GM23338 (cell line): ENCODE measurements around the gene SLC39A11. TPM values are rescaled to one million over a fixed set of nuclear protein-coding genes. Genes with fewer than 3 reads are reported as not detected.

Source experiments
- ATAC-seq: fragments of 200-7000 bp; cut with Tn5 transposase; 3 replicates; pipeline ENCODE4 v1.9.1; 2020
- DNase-seq: peaks from one replicate; pipeline ENCODE4 v3.0.0-alpha.2; 2015; ENCODE audit warnings: low spot score
- H2AFZ ChIP-seq: fragments of 200-600 bp; sonication (generic); 2 replicates; pipeline ENCODE4 v1.8.0; 2016; ENCODE audit warnings: antibody characterized with exemption, mild to moderate bottlenecking, moderate library complexity
- H3F3A ChIP-seq: fragments of 200-600 bp; sonication (generic); replicated peaks from 2 replicates; pipeline ENCODE4 v1.8.0; 2017; ENCODE audit warnings: antibody characterized with exemption, mixed run types, low read depth
- H3K27ac ChIP-seq: fragments of 200-600 bp; sonication (generic); 2 replicates; pipeline ENCODE4 v1.6.1; 2016; ENCODE audit warnings: low read depth
- H3K27me3 ChIP-seq: fragments of 200-600 bp; sonication (generic); 2 replicates; pipeline ENCODE4 v1.8.0; 2016; ENCODE audit warnings: mild to moderate bottlenecking, mixed run types, moderate library complexity; ENCODE audit not compliant: insufficient read depth
- H3K36me3 ChIP-seq: fragments of 200-600 bp; sonication (generic); 2 replicates; pipeline ENCODE4 v1.8.0; 2016; ENCODE audit warnings: mild to moderate bottlenecking; ENCODE audit not compliant: insufficient read depth
- H3K4me1 ChIP-seq: fragments of 200-600 bp; sonication (generic); 2 replicates; pipeline ENCODE4 v1.8.0; 2016; ENCODE audit warnings: mild to moderate bottlenecking, moderate library complexity; ENCODE audit not compliant: insufficient read depth
- H3K4me2 ChIP-seq: fragments of 200-600 bp; sonication (generic); 2 replicates; pipeline ENCODE4 v1.7.1; 2017; ENCODE audit warnings: mixed run types
- H3K4me3 ChIP-seq: fragments of 200-600 bp; sonication (generic); 2 replicates; pipeline ENCODE4 v1.6.1; 2016; ENCODE audit warnings: mixed run types
- H3K79me2 ChIP-seq: fragments of 200-600 bp; sonication (generic); replicated peaks from 2 replicates; pipeline ENCODE4 v1.8.0; 2017; ENCODE audit warnings: mild to moderate bottlenecking; ENCODE audit not compliant: insufficient read depth
- H3K9me2 ChIP-seq: fragments of 200-600 bp; sonication (generic); 2 replicates; pipeline ENCODE4 v1.8.0; 2017; ENCODE audit not compliant: insufficient read depth
- H4K20me1 ChIP-seq: fragments of 200-600 bp; sonication (generic); replicated peaks from 2 replicates; pipeline ENCODE4 v1.8.0; 2017; ENCODE audit warnings: mild to moderate bottlenecking; ENCODE audit not compliant: insufficient read depth
- H3K27ac Mint-ChIP-seq: 2 replicates; pipeline ENCODE4 v1.8.0; 2020; ENCODE audit warnings: inconsistent platforms, mild to moderate bottlenecking, moderate library complexity, mixed read lengths
- H3K27me3 Mint-ChIP-seq: 3 replicates; pipeline ENCODE4 v1.8.0; 2022; ENCODE audit warnings: low read depth, mild to moderate bottlenecking, moderate library complexity, mixed read lengths, inconsistent platforms; ENCODE audit not compliant: insufficient read depth, poor library complexity
- H3K36me3 Mint-ChIP-seq: 3 replicates; pipeline ENCODE4 v1.8.0; 2021; ENCODE audit warnings: low read depth, mild to moderate bottlenecking, inconsistent platforms, moderate library complexity, mixed read lengths
- H3K4me1 Mint-ChIP-seq: 3 replicates; pipeline ENCODE4 v1.8.0; 2020; ENCODE audit warnings: mild to moderate bottlenecking, inconsistent platforms, mixed read lengths
- H3K4me3 Mint-ChIP-seq: 3 replicates; pipeline ENCODE4 v1.8.0; 2021; ENCODE audit warnings: moderate library complexity, mild to moderate bottlenecking, inconsistent platforms, mixed read lengths
- H3K9me3 Mint-ChIP-seq: 3 replicates; pipeline ENCODE4 v1.8.0; 2020; ENCODE audit warnings: moderate library complexity, mild to moderate bottlenecking, inconsistent platforms, mixed read lengths
- CREB1 ChIP-seq: fragments of 250-450 bp; sonication (Bioruptor Pico); IDR thresholded peaks from 2 replicates; pipeline ENCODE4 v1.5.0; 2020; ENCODE audit warnings: low read depth, mild to moderate bottlenecking, moderate library complexity
- JUNB ChIP-seq: IDR thresholded peaks from one replicate; pipeline ENCODE4 v1.6.1; 2016; ENCODE audit warnings: antibody characterized with exemption; ENCODE audit not compliant: unreplicated experiment
- STAT1 ChIP-seq: IDR thresholded peaks from one replicate; pipeline ENCODE4 v1.6.1; 2016; ENCODE audit warnings: antibody characterized with exemption; ENCODE audit not compliant: unreplicated experiment
- ZNF114 ChIP-seq: fragments of 250-450 bp; sonication (Bioruptor Pico); IDR thresholded peaks from 2 replicates; pipeline ENCODE4 v1.5.0; 2020; ENCODE audit warnings: mild to moderate bottlenecking, moderate library complexity
- polyA plus RNA-seq: library from polyadenylated mRNA; unstranded; fragments of >200 nt; fragmentation: Nextera tagmentation; extraction: Ambion mirVana; gene quantifications from 2 replicates; pipeline ENCODE4 v1.2.1, GENCODE V29; 2016
- total RNA-seq: library from RNA; depleted of rRNA; stranded (reverse); fragments of >200 nt; shearing (Covaris generic); gene quantifications from 2 replicates; pipeline ENCODE4 v1.2.3, GENCODE V29; 2014
- TF ChIP-seq, protein P1 (sequence below): fragments of 250-450 bp; sonication (Bioruptor Pico); IDR thresholded peaks from 2 replicates; pipeline ENCODE4 v1.5.0; 2020; ENCODE audit warnings: mild to moderate bottlenecking, moderate library complexity
- TF ChIP-seq, protein P2 (sequence below): IDR thresholded peaks from one replicate; pipeline ENCODE4 v1.6.1; 2018; ENCODE audit warnings: antibody characterized with exemption; ENCODE audit not compliant: unreplicated experiment
- TF ChIP-seq, protein P3 (sequence below): IDR thresholded peaks from 2 replicates; pipeline ENCODE4 v1.6.1; 2016; ENCODE audit warnings: antibody characterized with exemption
- TF ChIP-seq, protein P4 (sequence below), 2 experiments: fragments of 200-600 bp in 1 of 2; sonication (generic) in 1 of 2; conservative IDR thresholded peaks; 2 replicates each; pipeline versions ENCODE4 v1.5.1 to v1.6.1; 2016 to 2017; ENCODE audit warnings: antibody characterized with exemption in 2 of 2, low read depth in 2 of 2, mild to moderate bottlenecking in 2 of 2, moderate library complexity in 1 of 2

SLC39A11 gene
- total and polyA plus RNA-seq, 2 experiments from 2014 or later: 10.8 to 18.1 TPM

DNA sequence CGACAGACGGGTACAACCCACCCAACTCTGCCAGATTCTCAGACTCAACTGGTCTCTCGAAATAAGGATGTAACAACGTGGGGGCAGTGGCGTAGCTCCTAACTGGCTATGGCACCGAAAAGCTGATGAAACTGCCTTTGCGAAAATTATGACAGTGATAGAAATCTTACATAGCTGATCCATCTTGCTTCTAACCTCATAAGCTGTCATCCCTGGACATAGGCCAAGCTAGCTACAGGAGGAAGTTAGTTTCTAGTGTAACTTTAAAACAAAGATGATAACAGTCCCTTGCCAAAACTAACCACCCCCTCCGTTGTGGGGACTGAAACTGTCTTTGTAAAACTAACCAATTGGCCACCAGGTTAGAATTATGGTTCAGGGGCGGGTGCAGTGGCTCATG lies 220.1 kb downstream of the SLC39A11 start (continued):
- TF ChIP-seq, protein P1, sequence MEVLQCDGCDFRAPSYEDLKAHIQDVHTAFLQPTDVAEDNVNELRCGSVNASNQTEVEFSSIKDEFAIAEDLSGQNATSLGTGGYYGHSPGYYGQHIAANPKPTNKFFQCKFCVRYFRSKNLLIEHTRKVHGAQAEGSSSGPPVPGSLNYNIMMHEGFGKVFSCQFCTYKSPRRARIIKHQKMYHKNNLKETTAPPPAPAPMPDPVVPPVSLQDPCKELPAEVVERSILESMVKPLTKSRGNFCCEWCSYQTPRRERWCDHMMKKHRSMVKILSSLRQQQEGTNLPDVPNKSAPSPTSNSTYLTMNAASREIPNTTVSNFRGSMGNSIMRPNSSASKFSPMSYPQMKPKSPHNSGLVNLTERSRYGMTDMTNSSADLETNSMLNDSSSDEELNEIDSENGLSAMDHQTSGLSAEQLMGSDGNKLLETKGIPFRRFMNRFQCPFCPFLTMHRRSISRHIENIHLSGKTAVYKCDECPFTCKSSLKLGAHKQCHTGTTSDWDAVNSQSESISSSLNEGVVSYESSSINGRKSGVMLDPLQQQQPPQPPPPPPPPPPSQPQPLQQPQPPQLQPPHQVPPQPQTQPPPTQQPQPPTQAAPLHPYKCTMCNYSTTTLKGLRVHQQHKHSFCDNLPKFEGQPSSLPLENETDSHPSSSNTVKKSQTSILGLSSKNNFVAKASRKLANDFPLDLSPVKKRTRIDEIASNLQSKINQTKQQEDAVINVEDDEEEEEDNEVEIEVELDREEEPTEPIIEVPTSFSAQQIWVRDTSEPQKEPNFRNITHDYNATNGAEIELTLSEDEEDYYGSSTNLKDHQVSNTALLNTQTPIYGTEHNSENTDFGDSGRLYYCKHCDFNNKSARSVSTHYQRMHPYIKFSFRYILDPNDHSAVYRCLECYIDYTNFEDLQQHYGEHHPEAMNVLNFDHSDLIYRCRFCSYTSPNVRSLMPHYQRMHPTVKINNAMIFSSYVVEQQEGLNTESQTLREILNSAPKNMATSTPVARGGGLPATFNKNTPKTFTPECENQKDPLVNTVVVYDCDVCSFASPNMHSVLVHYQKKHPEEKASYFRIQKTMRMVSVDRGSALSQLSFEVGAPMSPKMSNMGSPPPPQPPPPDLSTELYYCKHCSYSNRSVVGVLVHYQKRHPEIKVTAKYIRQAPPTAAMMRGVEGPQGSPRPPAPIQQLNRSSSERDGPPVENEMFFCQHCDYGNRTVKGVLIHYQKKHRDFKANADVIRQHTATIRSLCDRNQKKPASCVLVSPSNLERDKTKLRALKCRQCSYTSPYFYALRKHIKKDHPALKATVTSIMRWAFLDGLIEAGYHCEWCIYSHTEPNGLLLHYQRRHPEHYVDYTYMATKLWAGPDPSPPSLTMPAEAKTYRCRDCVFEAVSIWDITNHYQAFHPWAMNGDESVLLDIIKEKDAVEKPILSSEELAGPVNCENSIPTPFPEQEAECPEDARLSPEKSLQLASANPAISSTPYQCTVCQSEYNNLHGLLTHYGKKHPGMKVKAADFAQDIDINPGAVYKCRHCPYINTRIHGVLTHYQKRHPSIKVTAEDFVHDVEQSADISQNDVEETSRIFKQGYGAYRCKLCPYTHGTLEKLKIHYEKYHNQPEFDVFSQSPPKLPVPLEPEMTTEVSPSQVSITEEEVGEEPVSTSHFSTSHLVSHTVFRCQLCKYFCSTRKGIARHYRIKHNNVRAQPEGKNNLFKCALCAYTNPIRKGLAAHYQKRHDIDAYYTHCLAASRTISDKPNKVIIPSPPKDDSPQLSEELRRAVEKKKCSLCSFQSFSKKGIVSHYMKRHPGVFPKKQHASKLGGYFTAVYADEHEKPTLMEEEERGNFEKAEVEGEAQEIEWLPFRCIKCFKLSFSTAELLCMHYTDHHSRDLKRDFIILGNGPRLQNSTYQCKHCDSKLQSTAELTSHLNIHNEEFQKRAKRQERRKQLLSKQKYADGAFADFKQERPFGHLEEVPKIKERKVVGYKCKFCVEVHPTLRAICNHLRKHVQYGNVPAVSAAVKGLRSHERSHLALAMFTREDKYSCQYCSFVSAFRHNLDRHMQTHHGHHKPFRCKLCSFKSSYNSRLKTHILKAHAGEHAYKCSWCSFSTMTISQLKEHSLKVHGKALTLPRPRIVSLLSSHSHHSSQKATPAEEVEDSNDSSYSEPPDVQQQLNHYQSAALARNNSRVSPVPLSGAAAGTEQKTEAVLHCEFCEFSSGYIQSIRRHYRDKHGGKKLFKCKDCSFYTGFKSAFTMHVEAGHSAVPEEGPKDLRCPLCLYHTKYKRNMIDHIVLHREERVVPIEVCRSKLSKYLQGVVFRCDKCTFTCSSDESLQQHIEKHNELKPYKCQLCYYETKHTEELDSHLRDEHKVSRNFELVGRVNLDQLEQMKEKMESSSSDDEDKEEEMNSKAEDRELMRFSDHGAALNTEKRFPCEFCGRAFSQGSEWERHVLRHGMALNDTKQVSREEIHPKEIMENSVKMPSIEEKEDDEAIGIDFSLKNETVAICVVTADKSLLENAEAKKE: no peak
- TF ChIP-seq, protein P2, sequence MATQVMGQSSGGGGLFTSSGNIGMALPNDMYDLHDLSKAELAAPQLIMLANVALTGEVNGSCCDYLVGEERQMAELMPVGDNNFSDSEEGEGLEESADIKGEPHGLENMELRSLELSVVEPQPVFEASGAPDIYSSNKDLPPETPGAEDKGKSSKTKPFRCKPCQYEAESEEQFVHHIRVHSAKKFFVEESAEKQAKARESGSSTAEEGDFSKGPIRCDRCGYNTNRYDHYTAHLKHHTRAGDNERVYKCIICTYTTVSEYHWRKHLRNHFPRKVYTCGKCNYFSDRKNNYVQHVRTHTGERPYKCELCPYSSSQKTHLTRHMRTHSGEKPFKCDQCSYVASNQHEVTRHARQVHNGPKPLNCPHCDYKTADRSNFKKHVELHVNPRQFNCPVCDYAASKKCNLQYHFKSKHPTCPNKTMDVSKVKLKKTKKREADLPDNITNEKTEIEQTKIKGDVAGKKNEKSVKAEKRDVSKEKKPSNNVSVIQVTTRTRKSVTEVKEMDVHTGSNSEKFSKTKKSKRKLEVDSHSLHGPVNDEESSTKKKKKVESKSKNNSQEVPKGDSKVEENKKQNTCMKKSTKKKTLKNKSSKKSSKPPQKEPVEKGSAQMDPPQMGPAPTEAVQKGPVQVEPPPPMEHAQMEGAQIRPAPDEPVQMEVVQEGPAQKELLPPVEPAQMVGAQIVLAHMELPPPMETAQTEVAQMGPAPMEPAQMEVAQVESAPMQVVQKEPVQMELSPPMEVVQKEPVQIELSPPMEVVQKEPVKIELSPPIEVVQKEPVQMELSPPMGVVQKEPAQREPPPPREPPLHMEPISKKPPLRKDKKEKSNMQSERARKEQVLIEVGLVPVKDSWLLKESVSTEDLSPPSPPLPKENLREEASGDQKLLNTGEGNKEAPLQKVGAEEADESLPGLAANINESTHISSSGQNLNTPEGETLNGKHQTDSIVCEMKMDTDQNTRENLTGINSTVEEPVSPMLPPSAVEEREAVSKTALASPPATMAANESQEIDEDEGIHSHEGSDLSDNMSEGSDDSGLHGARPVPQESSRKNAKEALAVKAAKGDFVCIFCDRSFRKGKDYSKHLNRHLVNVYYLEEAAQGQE: no peak
- TF ChIP-seq, protein P3, sequence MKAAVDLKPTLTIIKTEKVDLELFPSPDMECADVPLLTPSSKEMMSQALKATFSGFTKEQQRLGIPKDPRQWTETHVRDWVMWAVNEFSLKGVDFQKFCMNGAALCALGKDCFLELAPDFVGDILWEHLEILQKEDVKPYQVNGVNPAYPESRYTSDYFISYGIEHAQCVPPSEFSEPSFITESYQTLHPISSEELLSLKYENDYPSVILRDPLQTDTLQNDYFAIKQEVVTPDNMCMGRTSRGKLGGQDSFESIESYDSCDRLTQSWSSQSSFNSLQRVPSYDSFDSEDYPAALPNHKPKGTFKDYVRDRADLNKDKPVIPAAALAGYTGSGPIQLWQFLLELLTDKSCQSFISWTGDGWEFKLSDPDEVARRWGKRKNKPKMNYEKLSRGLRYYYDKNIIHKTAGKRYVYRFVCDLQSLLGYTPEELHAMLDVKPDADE: no peak

DNA sequence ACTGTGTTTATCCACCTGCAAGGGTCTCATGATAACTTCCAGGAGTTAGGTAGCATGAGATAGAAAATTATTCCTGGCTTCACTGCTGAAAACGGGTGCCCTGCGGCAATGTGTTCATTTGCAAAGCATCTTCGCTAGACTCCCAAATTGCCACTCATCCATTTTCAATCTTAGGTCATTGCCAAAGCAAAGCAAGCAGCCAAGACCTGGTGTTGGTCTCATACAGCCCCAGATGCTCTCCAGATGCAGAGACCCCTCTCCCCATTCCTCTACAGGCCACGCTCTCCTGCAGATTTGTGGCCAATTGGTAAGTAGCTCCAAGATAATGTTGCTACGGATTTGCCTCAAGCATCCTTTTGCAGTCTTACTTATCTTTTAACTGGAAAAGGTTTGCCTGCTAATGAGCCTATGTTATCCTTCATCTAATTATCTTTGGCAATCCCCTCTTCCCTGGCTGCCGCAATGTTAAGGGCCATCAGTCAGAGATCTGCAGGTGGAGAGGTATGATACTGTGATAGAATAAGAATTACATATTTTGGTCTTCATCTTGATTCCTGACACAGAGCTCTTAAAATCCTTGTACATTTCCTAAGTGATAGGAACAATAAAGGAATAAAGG lies 222.0 kb downstream of the SLC39A11 start:
- Histone ChIP-seq H3K9me2 (no peaks in the 10 kb centered on the region), H3K4me2 (no peak overlapping the region), H3K36me3 (no peaks in the 10 kb centered on the region), H3K27me3 (no peaks in the 10 kb centered on the region), H3K79me2 (no peaks in the 10 kb centered on the region), H3K27ac (no peak overlapping the region), H4K20me1 (no peaks in the 10 kb centered on the region), H3K4me3 (no peak overlapping the region), H3F3A (no peaks in the 10 kb centered on the region), H2AFZ (no peak overlapping the region), H3K4me1 (no peaks in the 10 kb centered on the region)
- Mint-ChIP-seq H3K4me3 (no peak overlapping the region), H3K27me3 (peaks cover 3% of the 10 kb centered on the region), H3K27ac (no peak overlapping the region), H3K9me3 (peaks cover 17% of the 10 kb centered on the region), H3K4me1 (no peaks in the 10 kb centered on the region), H3K36me3 (peaks cover 10% of the 10 kb centered on the region; the same call in 2 of the 3 replicates)
- ATAC-seq (no peak), DNase-seq (no peak)
- TF ChIP-seq STAT1: no peak
- TF ChIP-seq ZNF114 (CRISPR knock-in tag): no peak
- TF ChIP-seq, protein P2: no peak
- TF ChIP-seq CREB1 (CRISPR knock-in tag): no peak
- no peak for TF ChIP-seq JUNB
- TF ChIP-seq, protein P4, sequence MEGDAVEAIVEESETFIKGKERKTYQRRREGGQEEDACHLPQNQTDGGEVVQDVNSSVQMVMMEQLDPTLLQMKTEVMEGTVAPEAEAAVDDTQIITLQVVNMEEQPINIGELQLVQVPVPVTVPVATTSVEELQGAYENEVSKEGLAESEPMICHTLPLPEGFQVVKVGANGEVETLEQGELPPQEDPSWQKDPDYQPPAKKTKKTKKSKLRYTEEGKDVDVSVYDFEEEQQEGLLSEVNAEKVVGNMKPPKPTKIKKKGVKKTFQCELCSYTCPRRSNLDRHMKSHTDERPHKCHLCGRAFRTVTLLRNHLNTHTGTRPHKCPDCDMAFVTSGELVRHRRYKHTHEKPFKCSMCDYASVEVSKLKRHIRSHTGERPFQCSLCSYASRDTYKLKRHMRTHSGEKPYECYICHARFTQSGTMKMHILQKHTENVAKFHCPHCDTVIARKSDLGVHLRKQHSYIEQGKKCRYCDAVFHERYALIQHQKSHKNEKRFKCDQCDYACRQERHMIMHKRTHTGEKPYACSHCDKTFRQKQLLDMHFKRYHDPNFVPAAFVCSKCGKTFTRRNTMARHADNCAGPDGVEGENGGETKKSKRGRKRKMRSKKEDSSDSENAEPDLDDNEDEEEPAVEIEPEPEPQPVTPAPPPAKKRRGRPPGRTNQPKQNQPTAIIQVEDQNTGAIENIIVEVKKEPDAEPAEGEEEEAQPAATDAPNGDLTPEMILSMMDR (conservative IDR thresholded peaks at IDR 0.05; ENCODE audit: low read depth in 2 of 2): no peak
